ENCODE data around the gene ANXA11.
"Not testable (repeated sequence)": the region's sequence is repeated elsewhere in the genome, so short reads cannot be mapped to it uniquely, and the experiment has no call there.

Gene ANXA11

GRCh38 chr10:80205477-80206276 is at the start of gene ANXA11:
ANXA11 (minus strand) TSS chr10:80205537; CDS start chr10:80172861, 32,676 bp downstream.
- DNase-seq, result peak; percentile 84

- DNase-seq, result not testable (repeated sequence)
These were observed 49.4 kb upstream of the ANXA11 start for GRCh38 chr10:80254726-80255125.

- DNase-seq, result not testable (repeated sequence)
These were observed 48.6 kb upstream of the ANXA11 start for GRCh38 chr10:80253963-80254271.

DNA sequence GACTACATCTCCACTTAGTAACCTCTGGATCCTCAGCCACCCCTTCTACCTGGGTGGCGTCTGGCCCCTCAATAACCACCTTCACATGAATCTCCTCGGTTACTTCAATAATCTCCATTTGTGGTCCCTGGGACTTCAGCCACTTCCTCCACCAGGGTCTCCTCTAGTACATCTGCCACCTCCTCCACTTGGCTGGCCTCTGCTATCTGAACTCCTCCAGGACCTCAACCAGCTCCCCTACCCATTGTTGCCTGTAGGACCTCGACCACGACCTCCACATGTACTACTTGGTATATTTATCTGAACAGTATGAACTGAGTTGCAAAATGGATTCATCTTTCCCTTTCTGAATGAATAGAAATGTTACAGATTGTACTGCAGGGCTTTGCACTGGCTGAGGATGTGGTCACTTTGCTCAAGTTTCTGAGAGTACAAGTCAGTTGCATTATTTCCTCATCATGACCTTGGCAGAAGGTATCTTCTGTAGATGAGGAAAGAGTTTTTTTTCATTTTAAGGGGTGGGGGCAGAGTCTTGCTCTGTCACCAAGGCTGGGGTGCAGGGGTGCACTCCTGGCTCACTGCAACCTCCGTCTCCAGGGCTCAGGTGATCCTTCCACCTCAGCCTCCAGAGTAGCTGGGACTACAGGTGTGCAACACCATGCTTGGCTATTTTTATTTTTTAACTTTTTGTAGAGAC is 48.1 kb upstream of the ANXA11 start:
- no peak for DNase-seq

GRCh38 chr10:80252296-80252887 is 47.1 kb upstream of the ANXA11 start:
- no peak for DNase-seq

DNA sequence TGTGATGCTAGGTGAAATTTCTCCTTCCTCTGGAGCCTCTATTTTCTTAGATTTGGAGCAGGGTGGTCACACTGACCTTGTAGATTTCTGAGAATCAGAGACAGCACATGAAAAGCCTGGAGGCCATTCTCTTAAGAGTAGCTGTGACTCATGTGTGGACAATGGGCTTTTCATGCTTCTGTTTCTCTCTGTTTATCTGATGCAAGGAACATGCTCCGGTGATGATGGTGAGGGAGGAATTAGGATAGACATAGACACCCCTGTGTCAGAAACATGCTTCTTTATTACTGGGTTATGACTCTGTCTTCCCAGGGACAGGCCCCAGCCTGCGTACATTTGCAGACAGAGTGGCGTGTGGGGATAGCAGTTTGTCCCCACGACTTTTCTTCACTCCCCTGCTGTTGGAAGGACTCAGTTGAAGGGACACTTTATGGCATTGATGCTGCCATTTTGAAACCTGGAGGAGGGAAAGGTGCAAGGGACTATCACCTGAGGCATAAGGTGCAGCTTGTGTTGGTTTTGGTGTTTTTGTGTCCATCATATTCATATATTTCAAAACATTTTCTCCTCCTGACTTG is 46.5 kb upstream of the ANXA11 start:
- DNase-seq, result not testable (repeated sequence)

DNA sequence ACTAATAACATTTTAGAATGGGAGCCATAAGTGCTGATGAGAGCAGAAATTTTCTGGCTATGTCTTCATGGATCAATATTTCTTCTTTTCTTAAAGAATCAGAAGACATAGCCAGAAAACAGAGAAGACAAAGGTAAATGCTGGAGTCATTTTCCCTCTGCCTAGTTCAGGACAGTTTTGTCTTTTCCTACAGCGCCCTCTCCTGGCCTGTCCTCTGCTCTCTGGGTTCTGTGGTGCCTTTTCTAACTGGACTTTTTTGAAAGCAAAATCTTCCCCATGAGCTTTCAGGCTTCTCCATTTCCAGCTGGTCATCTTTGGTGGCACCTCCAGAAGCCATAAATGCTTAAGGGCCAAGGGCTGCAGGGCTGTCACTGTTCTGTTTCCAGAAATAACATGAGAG is 45.1 kb upstream of the ANXA11 start:
- DNase-seq, result not testable (repeated sequence)

DNA sequence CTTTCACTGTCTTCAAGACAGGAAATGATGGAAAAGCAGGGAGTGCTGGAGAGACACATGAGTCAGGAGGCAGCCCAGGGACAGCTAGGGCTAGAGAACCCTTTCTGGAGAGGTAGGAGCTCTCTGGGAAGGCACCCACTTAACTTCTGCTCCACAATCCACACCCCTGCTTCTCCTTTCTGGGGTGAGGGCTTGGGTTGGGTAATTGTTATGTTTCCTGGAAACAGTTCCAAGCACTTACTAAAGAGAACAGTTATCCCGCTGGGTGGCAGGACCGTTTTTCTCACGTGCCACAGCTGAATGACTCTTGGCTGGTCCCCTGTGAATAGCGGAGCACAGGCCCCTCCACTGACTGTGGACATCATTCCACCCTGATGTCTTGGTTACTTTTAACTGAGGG is 44.6 kb upstream of the ANXA11 start:
- DNase-seq, result not testable (repeated sequence)

DNA sequence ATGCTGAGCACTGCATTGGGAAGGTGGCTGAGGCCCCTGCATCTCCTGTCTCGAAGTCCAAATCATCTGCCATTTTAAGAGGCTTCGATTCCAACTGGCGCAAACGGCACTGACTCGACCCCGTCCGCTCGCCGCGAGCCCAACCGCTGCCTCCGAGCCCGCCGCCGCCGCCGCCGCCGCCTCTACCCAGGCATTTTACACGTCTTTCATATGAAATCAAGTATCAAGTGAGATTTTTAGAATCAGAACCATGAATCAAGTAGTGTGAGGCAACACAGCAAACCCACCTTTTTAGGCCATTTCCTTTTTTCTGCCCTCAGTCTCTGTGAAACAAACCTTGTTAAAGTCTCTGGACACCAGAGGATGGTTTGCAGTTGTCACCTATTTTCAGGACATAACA is 42.3 kb upstream of the ANXA11 start:
- DNase-seq, result not testable (repeated sequence)

- not testable (repeated sequence) for DNase-seq
These were observed 39.0 kb upstream of the ANXA11 start for GRCh38 chr10:80244371-80244770.

DNA sequence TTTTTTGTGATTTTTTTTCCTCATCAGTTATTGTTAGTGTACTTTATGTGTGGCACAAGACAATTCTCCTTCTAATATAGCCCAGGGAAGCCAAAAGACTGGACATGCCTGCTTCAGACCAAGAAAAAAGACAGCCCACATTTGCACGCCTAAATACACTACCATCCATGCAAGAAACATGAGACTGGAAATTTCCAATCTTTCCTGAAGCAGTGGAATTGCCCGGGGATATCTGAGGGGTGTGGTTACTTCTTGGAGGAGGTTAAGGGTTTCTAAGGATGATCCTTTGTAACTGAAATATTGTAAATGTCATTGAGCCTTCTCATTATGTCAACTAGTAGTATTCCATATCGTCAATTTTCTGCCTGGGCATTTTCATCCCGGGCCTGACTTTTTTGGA is 37.0 kb upstream of the ANXA11 start:
- DNase-seq, result not testable (repeated sequence)

- not testable (repeated sequence) for DNase-seq
These were observed 31.1 kb upstream of the ANXA11 start for GRCh38 chr10:80236457-80236856.

DNA sequence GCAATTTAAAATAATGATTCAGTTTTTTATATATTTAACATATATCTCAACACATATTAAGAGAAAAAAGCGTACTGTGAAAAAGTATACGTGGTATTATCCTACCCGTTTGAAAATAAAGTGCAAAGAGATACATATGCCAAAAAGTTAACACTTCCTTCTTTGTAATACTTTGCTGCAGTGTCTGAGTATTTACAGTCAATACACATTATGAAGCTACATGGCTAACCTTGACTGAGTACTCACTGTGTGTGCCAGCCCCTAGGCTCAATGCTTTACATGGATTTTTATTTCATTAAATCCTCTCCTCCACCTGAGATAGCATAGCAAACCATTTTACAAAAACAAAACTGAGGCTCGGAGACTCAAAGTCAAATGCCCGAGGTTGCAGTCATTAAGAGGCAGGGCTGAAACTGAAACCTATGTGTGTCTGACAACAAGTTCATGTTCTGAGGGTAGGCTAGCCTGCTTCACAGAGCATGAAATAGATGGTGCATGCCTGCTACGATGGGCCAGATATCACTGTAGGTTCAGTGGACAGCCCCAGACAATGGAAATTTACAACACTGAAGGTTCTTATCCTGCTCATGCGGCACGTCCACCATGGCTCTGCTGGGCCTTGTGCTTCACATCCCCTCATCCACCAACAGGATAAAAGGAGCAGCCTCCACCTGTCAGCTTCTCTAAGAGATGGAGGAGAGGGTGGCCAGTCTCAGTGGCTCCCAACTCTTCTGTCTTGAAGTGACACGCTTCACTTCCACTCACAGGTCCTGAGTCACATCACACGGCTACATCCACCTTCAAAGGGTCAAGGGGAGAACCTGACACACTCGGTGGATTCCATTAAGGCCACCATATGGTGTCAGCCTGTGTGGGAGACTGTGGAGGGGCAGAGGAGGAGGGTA is 29.2 kb upstream of the ANXA11 start:
- not testable (repeated sequence) for DNase-seq

- DNase-seq, result not testable (repeated sequence)
These were observed 28.5 kb upstream of the ANXA11 start for GRCh38 chr10:80233871-80234270.

- not testable (repeated sequence) for DNase-seq
These were observed 21.4 kb upstream of the ANXA11 start for GRCh38 chr10:80226723-80227122.

GRCh38 chr10:80223031-80223419 is 17.7 kb upstream of the ANXA11 start:
- not testable (repeated sequence) for DNase-seq

DNA sequence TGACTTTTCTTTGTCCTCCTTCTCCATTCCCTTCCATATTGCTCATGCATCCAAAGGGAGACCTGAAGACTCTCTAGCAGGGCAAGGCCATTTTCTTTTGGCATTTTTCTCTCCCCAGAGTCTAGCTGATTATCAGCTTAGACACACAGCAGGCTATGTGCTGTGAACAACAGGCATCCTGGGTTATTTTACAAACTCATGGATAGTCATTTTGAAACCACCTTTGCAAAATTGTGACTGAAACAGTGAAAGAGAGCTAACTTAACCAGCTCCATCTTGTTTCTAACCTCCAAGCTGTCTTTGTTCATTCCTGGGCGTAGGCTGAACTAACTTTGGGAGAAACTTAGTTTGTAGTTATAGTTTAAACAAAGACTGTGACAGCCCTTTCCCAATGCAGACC is 13.5 kb upstream of the ANXA11 start:
- not testable (repeated sequence) for DNase-seq

DNA sequence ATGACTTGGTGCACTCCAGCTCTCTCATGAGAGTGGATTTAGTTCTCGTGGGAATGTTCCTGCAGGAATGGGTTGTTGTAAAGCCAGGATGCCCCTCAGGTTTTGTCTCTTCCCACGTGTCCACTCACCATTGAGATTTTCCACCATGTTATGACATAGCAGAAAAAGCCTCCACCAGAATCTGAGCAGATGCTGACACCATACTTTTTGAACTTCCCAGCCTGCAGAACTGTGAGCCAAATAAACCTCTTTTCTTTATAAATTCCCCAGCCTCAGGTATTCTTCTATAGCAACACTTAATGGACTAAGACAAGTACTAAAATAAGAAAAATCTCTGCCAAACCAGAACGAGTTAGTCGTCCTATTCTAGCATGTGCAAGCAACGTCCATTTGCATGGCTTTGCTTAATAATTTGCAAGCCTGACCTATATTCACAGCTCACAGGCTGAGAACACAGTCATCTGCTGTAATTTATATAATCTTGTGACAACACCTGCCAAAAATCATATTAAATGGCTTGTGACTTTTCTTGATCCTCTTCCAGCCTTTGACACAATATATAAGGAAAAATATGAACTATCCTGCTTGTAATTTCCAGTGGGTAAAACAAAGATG is 9.1 kb upstream of the ANXA11 start:
- DNase-seq, result not testable (repeated sequence)

DNA sequence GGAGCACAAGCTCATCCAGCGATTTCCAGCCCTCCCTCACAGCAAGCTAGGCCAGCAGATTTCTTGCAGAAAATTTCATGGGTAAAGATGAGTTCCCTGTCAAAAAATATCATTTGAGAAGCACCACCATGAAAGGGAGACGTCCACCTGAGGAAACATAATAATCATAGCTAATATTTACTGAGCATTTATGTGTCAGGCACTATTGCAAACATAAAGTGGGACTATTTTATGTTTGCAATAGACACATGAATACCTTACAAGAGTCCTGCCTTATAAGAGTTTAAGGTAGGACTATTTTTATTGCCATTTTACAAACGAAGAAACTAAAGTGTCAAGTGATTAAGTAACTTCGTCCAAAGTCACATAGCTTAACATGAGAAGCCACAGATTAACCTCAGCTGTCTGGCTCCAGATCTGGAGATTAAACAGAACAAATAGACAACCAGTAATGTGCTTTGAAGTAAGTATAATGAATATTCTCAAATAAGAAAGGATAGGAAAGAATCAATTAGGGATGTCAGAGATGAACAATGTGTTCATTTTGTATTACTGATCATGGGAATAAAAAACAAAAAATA is 7.3 kb upstream of the ANXA11 start:
- not testable (repeated sequence) for DNase-seq

DNA sequence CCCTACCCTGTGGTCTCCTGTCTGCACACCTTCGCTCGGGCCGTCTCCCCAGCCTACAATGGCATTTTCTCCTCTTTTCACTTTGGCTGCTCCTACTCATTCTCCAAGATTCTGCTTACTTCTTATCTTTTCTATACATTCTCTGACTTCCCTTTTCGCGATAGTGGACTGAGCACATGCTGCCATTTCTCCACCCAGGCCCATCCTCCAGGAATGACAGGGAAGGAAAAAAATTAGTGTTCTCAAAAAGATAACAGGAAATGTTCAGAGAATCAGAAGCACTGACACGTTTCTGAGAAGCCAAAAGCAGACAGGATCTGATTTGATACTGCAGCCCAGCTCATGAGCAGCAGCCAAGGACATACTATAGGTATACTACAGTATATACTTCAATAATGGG is 6.4 kb upstream of the ANXA11 start:
- DNase-seq, result no peak

DNA sequence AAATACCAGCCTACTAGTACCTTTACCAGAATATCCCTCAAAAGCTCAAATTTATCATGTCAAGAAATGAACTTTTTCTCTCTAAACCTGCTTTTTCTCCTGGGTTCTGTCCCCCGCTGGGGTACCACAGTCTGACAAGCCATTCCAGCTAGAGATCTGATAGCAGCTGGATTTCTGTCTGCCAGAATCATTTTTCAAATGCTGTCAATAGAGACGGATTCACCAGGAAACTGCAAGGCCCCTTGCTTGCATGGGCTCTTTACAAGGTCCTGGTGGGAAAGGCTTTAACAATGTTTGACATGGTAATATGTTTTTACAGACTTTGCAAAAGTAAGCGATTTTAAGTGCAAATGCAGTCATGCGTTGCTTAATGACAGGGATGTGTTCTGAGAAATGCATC is 4.9 kb upstream of the ANXA11 start:
- no peak for DNase-seq
